Activated CD4-positive, alpha-beta T cell treated with anti-CD3 and anti-CD28 coated beads for 24 hours (primary cell): ENCODE measurements around the gene SUMO3.
A peak's percentile ranks its signal among the peaks of the same experiment; 100 is the strongest.
"Not testable (repeated sequence)": the region's sequence is repeated elsewhere in the genome, so short reads cannot be mapped to it uniquely, and the experiment has no call there.

ENCODE experiments used
- DNase-seq, 2 donors: peaks; one replicate each; pipeline ENCODE4 v3.0.0-alpha.2; 2020; ENCODE audit warnings: low read depth in 2 of 2

Gene SUMO3

DNA sequence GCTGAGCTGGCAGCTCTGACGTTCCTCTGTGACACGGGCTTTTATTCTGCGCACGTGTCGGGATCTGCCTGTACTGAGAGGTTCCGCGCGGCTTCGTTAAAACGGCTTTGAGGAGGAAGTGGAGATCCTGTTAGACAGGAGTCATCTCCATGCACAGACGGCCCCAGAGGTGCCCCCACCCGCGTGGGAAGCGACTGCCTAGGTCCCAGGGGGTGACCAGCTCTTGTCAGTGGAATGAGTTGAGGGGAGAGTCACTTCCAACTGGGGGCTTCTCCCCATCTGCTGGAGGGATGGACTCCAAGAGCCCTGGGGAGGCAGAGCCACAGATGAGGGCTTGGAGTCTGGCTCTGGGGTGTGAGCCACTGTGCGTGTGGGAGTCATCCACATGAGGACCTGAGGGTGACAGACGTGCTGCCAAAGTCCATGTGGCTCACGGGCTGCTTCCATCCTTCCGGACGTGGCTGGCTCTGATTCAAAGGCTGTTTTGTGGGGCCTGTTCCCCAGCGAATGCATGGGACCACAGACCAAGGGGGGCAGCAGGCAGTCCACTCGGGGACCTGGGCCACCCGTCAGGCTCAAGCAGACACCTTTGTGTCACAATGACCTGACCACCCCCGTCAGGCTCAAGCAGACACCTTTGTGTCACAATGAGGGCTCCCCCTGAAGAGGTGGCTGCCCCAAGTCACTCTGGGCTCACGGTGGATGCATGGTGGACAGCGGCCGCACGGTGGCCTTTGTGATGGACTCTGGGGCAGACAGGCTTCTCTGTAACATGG, 28.8 kb upstream of the SUMO3 start:
- DNase-seq = peak in 1 of 2 donors; percentile 23

DNA sequence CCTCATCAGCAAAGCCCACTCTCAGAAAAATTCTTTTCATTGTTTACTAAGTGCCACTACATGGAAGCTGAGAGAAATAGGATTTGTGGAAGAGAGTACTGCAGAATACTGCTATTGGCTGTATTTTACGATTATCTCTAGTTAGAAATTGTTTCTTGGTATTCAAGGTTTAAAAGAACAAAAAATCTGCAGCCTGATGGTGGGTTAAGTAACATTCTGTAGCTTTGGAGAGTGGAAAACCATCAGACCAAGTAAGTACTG, 28.3 kb upstream of the SUMO3 start:
- DNase-seq = no peak

DNA sequence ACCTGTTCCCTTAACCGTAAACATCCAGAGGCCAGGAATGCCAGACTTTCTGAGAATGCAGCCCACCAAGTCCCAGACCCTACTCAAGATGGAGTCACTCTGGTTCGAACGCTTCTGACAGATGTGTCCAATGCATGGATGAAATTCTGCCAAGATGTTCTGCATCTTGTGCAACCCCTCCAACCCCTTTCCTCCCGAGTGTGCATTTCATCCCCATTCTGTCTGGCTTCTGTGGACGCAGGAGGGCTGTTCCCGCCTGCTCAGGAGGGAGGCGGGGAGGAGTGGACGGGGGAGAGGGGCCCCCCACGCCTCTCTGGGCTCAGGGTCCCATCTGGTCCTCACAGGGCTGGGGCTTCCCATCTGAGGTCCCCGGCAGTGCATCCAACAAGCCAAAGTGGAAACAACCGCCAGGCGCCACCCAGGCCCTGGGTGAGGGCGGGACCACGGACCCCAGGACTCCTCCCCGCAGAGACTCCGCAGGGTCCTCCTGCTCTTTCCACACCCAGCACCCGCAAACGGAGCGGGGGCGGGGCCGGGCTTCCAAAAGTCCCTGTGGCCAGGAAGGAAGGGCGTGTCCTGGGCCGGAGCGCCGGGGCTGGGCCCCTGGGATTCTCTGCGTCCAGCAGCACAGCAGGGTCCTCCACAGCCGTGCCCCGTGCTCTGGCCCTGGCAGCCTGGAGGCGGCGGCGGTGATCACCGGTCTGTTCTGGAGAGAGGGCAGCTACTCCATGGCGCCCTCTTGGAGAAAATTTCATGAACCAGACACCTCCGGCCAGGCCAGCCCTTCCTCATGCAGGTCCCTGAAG, 27.8 kb upstream of the SUMO3 start:
- peak; percentile 24 to 64 for DNase-seq

DNA sequence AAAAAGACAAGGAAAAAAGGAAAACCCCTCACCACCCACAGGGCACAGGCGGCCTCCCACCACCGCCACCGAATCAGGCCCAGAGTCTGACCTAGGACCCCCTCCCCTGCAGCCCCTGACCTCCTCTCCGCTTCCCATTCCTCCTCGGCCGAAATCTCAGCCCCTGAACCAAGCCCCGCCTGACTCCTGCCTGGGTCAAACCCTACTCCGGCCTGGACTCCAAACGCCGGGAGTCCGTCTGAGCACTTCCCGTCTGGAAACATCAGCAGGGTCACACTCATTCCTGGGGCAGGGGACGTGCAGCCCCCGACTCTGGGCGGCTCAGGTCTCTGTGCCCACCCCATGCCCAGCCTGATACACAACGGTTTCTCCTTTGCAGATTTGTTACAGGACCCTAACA, 26.4 kb upstream of the SUMO3 start:
- DNase-seq = no peak

DNA sequence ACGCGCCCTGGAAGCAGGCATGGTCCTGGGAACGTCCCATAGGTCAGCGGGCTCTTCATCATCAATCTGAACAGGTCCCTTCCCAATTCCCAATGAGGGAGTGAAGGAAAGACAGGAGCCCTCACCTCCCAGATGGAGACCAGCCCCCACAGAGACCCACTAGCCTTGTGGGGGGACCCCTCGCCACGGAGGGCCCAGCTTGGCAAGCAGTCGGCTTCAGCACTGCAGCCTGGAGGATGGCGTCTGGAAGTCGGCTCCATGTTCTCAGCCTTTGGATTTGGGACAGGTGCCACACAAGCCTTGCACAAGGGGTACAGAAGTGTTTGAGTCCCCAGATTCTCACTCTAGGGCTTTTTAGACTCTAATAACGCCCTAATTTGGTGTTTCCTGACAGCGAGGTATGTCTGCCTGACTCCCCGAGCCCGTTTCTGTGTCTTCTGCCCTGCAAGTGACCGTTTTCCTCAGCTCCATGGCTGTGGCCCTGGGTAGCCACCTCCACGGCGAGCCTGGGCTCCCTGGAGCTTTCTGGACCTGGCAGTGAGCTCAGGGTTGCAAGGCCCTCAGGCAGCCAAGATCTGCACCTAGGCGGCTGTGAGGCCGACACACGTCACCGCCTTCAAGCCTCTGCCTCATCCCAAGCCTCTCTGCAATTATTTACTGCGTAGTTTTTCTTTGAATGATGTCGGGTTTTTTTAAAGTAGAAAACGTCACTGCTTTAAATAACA, 25.0 kb upstream of the SUMO3 start:
- DNase-seq = no peak

DNA sequence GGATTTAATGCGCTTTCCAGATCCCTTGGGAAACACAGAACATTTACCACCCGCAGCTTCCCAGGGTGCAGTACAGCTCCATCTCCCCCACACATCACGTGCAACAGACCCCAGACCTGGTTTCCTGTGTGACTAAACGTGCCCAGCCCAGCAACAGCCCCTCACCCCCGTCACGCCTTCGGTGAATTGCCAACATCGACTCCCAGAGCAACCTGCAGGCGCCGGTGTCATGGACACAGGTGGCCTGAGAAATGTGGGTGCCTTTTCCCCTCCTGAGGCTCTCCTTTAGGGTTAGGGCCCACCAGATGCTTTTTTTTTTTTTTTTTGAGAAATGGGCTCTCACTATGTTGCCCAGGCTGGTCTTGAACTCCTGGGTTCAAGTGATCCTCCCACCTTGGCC, 24.2 kb upstream of the SUMO3 start:
- no peak for DNase-seq

DNA sequence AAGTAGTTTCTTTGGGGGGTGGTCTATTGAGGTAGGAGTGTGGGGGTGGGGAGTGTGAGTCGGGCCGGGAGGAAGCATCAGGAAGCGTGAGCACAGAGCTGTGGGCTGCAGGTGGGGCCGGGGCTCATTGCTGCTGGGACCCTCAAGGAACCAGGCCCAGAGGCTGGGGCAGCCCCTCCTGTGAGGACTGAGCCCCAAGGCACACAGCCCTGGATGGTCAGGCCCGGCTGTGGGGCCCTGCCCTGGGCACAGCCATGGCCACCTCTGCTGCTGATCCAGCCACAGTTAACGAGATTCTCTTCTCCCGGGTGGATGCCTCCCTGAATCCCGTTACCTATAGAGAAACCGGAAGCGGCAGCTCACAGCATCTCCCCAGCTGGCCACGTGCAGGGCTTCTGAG, 22.9 kb upstream of the SUMO3 start:
- no peak for DNase-seq

DNA sequence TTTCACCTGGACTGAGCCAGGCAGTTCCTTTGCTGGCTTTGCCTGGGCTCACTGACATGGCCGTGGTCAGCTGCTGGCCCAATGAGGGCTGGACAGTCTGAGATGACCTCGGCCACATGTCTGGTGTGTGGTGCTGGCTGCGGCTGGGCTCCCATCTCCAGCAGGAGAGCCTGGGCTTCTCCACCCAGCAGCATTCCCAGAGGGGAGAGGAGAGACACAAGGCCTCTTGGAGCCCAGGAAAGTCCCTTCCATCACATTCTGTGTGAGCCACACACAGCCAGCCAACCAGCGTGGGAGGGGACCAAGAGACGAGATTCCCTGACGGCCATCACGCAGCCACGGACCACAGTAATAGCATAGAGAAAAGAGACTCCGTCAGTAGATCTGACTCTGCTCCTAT, 21.1 kb upstream of the SUMO3 start:
- no peak for DNase-seq

DNA sequence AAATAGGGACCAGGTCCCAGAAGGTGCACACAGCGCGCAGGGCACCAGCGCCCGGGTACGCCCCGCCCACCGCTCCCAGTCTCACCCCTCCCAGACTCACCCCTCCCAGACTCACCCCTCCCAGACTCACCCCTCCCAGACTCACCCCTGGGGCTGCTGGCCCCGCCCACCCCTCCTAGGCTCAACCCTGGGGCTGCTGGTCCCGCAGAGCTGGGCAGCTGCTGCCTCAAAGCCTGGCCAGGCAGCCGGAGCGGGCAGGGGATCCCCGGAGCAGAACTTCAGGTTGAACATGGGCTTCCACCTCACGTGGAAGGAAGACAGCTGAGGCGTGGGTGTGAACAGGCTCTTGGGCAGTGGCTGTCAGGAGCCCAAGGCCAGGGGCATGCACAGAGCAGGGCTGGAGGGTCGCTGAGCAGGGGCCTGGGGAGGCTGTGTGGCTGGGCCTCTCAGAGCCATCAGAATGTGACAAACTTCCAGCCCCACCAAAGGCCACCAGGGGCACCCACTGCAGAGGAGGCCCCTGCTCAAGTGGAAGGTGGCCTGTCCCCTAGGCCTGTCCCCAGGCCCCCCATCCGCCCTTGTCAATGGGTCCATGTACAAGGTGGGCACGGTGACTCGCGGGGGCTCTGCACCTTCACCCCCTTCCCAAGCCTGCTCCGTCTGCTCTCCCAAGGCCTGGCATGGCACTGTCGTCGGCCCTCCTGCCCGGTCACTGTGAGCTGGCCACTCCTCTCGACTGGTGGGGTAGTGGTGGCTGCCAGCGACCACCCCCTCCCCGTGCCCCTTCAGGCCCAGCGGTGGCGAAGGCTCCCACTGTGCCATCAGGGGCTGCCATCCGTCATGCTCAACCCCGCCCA, 20.4 kb upstream of the SUMO3 start:
- no peak for DNase-seq

DNA sequence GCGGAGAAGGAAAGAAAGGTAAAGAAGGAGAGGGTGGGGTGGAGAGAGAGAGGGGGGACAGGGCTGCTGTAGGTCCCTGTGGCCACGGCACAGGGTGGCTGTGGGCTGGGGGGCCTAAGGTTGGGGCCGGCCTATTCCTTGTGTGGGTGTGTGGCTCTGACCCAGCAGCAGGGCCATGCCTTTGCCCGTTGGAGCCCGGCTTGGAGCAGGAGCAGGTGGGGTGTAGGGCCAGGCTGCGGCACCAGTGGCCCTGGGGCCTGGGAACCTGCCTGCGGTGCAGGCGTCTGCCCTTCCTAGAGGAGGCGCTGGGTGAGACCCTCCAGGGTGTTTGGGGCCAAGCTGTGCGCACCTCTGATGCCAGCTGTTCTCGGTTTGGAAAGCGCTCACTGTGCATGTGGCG, 19.7 kb upstream of the SUMO3 start:
- DNase-seq = no peak

DNA sequence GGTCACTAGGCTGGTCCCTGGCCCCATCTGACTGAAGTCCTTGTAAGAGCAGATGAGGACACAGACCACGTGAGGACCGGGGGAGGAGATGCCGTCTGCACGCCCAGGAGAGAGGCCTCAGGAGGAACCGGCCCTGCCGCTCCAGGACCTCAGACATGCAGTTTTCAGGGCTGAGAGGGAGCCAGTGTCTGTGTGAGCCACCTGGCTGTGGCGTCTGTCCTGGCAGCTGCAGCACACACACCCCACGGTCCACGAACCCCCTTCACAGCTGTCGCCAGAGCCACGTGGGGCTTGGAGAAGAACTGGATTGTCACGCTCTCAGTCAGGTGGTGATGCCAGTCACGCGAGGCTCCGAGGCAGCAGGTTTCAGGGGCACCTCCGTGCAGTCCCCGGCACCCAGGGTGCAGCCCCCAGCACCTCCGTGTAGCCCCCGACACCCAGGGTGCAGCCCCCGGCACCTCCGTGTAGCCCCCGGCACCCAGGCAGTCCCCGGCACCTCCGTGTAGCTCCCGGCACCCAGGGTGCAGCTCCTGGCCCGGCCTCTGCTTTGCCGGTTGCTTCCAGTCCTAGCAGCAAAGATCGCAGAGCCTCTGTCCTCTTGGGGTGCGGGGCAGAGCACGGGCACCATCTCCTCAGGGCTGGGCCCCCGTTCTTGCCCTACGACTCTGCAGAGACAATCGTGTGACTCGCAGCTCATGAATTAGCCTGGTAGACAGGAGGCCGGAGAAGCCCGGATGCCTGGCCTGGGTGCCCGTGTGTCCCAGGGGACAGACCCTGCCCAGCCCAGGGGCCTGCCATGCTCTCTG, 19.0 kb upstream of the SUMO3 start:
- no peak for DNase-seq

DNA sequence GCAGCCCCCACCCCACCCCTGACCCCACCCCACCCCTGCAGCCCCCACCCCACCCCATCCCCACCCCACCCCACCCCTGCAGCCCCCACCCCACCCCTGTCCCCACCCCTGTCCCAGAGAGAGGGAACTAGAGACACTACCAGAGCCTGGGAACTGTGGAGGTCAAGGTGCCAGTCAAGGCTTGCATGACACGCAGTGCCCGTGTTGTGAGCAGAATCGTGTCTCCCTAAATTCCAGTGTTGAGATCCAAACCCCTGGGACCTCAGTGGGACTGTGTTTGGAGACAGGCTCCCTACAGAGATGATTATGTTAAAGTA, 18.4 kb upstream of the SUMO3 start:
- no peak for DNase-seq

DNA sequence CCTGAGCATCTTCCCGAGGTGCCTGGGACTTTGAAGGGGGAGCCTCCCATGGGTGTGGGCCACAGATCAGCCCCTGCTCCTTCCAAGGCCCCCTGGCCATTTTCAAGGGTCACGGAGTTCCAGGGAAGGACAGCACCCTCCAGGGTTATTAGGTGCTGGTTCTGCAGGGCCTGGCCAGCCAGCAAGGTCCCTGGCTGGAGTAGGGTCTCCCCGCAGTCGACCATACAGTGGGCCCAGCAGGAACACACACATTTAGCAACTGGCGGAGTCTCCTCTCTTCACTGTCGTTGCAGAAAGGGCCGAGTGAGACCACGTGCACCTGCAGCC, 17.7 kb upstream of the SUMO3 start:
- DNase-seq = no peak

DNA sequence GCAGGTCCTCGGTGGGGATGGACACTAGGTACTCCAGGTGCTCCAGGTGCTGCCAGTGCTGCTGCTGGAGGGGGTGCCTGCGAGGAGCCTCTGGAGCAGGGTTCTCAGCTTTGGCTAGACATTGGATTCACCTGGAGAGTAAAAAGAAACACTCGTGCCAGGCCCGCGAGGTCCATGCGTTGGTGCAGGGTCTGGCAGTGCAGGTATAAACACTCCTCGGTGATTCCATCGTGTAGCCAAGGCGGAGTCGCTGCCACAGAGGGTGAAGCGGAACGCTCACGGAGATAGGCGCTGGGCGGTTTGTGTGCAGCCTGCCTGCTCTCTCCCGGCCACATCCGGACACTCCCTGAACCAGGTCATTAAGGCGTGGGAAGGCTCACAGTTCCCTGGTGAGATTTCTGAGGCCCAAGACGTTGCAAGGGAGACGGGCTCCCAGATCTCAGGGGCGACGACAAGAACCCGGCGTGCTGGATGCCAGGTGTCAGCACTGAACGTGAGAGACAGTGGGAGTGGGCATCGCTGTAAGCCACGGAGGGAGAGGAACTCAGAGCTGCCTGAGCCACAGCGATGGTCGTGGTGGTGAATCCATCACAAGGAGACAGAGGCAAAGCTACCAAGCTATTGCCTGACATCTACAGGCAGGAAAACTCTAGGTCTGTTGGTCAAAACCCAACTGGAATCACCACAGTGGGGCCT, 17.2 kb upstream of the SUMO3 start:
- no peak for DNase-seq

DNA sequence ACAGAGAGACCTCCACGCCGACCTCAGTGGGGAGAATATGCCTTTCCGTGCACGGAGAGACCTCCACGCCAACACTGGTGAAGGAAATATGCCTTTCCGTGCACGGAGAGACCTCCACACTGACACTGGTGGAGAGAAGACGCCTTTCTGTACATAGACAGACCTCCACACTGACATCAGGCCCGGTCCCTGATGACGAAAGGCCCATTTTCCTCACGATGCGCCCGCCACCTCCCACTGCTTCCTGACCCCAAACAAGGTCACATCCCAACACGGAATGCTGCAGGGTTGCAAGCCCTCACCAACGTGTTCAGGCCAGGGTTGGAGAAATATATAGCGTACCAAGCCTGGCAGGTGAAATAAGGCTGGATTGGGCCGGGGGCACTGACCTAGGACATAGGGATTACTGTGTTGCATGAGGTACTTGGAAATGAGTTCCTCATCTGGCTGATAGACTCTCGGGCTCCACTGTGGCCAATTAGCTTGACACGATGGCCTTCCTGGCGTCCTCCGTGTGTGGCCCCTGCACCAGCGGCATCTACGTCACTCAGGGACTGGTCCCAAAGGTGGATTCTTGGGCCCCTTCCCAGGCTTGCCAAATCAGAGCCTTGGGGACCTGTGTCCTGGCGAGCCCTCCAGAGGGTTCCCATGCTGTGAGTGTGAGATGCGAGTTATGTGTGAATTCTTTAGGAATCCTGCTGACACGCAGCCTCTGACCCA, 16.5 kb upstream of the SUMO3 start:
- no peak for DNase-seq

DNA sequence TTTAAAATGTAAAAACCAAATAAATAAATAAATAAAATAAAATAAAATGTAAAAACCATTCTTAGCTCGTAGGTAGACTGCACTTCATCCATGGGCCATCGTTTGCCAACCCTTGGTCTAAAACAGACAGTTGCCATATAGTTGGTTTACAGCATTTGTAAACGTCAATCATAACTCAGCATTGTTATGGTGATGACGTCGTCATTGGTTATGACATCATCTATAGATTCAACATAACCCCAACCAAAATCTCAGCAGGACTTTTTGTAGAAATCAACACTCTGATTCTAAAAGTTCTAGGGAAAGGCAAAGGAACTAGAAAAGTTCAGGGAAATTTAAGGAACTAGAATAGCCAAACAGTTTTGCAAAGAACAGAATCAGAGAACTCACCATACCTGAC, 15.8 kb upstream of the SUMO3 start:
- no peak for DNase-seq

DNA sequence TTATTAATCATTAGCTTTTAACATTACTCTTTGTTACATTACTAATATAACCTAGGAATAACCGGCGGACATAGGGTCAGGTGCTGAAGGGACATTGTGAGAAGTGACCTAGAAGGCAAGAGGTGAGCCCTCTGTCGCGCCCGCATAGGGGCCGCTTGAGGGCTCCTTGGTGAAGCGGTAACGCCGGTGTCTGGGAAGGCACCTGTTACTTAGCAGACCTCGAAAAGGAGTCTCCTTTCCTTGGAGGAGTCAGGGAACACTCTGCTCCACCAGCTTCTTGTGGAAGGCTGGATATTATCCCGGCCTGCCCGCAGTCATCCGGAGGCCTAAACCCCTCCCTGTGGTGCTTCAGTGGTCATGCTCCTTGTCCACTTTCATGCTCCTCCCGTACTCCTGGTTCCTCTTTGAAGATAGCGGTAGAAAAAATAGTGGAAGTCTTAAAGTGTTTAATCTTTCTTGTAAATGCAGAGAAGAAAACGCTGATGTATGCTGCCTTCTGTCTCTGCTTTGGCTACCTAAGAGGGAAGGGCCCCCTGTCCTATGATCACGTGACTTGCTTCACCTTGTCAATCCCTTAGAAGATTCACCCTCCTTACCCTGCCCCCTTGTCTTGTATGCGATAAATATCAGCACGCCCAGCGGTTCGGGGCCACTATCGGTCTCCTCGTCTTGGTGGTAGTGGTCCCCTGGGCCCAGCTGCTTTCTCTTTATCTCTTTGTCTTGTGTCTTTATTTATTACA, 14.8 kb upstream of the SUMO3 start:
- not testable (repeated sequence) for DNase-seq

DNA sequence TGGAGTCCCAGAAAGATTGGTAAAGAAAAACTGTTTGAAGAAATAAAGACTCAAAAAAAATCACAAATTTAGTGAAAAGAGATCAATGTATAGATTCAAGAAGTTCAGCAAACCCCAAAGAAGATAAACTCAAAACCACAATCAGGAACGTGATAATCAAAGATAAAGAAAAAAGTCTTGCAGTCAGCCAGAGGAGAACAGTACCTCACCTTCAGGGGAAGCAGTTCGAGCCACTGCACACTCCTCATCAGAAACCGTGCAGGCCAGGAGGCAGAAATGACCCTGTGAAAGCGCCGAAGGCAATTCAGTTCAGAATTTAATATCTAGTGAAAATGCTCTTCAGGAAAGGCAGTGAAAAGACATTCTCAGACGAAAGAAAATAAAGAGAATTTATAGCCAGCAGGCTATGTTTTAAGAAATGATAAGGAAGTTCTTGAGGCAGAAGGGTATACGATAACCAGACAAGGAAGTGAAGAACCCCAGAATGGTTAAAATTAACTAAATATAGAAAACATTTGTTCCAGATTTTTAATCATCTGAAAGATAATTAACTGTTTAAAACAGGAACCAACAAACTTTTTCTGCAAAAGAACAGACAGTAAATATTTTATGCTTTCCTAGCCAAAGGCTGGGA, 13.5 kb upstream of the SUMO3 start:
- DNase-seq = no peak

DNA sequence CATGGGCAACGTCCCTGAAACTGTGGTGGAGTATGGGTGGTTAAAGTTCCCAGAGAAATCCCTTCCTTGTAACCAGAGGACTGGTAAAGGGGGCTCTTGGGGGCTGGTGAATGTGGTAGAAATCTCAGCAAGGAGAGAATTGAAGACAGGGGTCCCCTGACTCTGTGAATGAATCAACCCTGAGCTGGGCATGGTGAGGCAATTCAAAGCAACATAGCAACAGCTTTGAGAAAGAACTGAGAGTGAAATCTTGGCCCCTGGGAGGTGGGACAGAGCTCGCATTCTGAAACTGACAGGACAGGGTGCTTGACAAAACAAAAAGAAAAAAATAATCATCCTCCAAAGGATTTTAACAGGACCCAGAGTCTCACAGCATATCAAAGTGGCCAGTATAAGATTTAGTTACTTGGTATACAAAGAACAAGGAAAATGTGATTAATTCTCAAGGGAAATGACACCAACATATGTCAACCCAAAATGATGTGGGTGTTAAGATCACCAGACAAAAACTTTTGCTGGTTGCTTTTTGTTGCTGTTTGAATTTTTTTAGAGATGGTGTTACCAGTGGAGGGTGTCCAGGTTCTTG, 11.7 kb upstream of the SUMO3 start:
- DNase-seq = no peak
